GM18870 (cell line): Measurements from ENCODE around the gene EOLA1.
"Not testable (repeated sequence)": the region's sequence is repeated elsewhere in the genome, so short reads cannot be mapped to it uniquely, and the experiment has no call there.

Source experiments
- ATAC-seq: cut with Tn5 transposase; IDR thresholded peaks from one replicate; pipeline ENCODE4 v1.9.1; 2021; ENCODE audit warnings: moderate library complexity; ENCODE audit not compliant: unreplicated experiment

The EOLA1 gene

DNA sequence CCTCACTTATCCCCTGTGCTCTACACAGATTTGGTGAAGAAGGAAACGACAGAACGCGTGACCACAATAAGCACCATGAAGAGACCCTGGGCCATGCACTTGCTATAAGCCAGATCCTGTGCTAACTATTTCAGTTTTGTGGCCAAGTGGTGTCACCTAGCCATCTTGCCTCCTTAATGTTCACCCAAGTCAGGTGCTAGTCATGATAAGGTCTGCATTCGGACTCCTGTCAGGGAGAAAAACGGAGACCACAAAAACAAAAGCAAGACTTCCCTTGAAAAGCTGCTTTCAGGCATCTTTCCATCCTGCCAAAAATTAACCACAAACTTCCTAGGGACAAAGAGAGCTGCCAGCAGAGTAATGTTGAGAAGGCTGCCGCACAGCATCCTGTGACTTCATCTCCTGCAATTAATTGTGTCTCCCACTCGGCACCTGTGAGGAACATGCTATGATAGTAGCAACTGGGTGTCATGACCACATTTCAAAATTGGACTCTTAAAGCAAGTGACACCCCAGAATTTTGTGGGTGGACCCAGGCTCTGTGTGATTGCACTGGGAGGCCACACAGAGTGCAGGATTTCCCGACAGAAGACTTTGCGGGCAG is 26.9 kb upstream of the EOLA1 start:
- no peak for ATAC-seq

DNA sequence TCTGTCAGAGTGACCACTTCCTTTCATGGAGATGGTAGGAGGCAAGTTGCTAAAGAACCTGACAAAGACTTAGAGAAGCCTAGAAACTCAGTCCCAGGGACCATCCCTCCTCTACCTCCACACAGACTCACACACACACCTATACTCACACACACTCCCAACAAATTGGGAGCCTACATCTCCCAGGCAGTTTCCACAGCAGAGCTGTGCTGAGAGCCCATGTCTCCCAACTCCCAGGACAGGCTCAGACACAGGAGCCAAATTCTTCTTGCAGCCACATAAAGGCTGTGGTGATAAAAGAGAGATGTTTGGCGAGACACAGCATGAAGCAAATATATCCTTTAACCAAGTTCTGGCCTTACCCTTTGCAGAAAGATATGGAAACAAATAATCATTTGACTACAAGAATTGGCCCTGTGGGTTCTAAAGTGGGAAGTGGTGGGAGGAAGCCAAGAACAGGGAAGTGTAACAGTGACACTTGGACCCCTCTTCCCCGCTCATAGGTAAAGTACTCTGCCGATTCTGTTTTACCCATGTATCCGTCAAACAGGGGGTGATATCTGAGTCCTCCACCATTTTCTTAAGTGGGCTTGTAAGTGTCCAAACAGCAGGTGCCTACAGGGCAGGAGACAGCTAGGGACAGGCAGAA is 24.7 kb upstream of the EOLA1 start:
- ATAC-seq: no peak

DNA sequence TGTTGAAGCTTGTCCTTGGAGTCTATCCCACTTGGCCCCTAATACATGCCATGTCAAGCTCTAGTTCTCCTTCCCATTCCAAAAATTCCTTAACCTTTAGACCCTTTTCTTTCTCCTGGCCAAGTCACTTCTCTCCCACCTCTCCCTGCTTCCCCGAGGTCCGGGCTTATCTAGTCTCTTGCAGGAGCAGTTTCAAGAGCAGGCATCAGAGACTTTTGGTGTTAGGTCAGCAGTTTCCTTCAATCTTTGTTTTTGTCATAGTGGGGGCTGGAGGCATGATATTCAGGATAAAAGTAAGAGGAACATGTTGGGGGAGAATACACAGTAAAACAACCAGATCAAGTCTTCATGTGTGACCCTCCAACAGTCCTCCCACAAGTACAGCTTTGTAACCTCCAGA is 24.2 kb upstream of the EOLA1 start:
- ATAC-seq: no peak

DNA sequence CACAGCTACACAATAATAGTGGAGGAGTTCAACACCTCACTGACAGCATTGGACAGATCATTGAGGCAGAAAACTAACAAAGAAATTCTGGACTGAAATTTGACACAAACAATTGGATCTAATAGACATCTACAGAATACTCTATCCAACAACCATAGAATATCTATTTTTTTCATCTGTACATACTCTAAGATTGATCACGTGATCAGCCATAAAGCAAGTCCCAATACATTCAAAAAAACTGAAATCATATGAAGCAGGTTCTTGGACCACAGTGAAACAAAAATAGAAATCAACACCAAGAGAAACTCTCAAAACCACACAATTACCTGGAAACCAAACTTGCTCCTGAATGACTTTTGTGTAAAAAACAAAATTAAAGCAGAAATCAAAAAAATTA is 23.5 kb upstream of the EOLA1 start:
- no peak for ATAC-seq

DNA sequence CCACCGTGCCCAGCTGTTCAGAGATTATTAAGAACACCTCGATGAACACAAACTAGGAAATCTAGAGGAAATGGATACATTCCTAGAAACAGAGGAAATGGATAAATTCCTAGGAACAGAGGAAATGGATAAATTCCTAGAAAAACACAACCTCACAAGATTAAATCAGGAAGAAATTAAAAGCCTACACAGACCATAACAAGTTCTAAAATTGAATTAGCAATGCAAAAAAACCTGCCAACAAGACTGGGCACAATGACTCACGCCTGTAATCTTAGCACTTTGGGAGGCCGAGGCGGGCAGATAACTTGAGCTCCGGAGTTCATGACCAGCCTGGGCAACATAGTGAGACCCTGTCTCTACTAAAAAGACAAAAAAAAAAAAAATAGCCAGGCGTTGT is 22.6 kb upstream of the EOLA1 start:
- ATAC-seq: no peak

DNA sequence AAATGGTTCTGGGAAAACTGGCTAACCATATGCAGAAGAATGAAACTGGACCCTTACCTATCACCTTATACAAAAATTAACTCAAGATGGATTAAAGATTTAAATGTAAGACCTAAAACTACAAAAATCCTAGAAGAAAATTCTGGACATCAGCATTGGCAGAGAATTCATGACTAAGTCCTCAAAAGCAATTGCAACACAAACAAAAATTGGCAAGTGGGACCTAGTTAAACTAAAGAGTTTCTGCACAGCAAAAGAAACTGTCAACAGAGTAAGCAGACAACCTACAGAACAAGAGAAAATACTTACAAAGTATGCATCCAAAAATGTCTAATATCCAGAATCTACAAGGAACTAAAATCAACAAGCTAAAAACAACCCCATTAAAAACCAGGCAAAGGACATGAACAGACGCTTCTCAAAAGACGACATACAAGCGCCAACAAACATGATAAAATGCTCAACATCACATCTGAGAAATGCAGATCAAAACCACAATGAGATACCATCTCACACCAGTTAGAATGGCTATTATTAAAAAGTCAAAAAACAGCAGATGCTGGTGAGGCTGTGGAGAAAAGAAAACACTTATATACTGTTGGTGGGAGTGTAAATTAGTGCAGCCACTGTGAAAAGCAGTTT is 20.1 kb upstream of the EOLA1 start:
- ATAC-seq: not testable (repeated sequence)

DNA sequence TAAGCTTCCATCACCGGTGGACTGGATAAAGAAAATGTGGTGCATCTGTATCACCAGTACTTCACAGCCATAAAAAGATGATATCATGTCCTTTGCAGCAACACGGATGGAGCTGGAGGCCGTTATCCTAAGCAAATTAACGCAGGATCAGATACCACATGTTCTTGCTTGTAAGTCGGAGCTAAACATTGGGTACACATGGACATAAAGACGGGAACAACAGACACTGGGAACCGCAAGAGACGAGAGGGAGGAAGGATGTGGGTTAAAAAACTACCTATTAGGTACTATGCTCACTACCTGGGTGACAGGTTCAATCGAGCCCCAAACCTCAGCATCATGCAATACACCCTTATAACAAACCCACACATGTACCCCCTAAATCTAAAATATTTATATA is 19.4 kb upstream of the EOLA1 start:
- no peak for ATAC-seq

DNA sequence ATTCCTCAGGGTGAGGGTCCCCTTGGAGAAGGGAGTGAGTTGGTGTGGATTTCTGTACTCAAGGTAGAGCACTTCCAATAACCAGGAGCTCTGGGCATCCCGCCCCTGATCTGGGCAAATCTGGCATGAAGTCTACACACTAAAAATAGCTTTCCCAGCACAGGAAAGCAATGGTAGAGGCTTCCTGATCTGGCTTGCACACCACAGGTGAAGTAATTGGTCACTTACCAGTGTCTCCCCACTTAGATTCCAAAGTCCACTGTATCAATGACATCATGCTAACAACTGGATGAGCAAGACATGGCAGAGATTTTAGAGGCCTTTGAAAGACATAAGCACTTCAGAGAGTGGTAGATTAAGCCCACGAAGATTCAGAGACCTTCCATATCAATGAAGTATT is 17.9 kb upstream of the EOLA1 start:
- no peak for ATAC-seq

DNA sequence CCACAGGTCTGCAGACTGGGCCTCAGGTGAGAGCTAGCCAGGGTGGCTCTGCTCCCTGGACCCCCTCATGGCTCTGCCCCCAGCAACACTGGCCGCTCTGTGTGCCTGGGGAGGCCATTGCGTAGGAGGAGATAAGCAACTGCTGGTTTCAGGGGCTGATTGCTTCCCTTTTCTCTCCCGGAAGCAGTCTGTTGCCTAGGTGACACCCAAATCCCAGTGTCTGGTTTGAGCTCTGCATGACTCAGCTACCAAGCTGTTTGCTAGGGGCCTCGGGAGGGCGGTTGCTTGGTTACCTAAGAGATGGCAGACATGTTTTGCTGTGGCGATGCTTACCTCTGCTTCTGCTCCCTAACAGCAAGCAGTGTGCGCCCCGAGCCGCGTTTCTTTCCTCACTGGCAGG is 15.4 kb upstream of the EOLA1 start:
- ATAC-seq: peak; percentile 96

DNA sequence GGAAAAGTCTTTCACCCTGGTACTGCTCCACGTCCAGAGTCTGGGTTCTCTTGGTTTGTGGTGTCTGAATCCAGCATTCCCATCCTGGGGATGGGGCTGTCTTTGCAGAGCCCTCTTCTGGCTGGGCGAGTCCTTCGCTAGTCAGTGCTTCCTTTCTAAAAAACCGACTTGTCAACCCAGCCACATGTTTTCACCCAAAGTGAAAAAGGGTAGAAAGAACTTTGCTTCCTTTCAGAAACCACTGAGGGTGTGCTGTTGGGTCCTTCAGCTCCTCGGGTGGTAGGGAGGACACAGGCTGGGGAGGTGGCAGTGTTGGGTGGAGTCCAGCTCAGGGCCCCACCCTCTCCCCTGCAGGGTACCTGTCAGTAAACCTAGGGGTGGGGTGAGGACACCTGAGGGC is 14.9 kb upstream of the EOLA1 start:
- ATAC-seq: peak; percentile 33

DNA sequence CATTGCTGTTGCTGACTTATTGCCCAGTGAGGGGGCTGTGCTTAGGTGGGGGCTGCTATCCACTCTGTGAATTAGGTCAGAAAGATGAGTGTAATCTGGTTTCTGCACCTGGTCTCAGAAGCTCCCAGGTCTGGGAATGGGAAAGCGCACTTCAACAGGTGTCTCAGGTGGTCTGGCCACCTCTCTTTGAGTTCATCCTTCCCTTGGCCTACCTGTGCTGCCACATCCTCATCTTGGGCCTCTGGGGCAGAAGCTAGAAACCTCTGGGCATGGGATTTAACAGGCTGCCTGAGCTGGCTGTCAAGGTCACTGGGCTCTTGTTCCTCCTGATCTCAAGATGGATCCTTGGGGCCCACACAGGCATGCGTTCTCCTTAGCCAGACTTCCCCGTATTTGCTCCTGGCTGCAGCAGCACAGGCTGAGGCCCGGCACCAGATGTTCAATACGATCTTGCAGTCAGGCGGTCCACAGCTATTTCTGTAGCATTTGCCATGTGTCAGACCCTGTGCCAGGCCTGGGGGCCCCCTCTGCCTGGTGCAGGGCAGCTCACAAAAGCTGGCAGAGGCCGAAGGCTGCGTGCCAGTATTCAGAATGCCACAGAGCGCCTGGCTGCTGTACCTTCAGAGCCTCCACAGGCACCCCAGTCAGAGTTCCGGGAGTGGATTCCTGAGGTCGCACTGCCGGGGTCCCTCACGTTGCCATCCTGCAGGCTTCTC is 14.3 kb upstream of the EOLA1 start:
- not testable (repeated sequence) for ATAC-seq

DNA sequence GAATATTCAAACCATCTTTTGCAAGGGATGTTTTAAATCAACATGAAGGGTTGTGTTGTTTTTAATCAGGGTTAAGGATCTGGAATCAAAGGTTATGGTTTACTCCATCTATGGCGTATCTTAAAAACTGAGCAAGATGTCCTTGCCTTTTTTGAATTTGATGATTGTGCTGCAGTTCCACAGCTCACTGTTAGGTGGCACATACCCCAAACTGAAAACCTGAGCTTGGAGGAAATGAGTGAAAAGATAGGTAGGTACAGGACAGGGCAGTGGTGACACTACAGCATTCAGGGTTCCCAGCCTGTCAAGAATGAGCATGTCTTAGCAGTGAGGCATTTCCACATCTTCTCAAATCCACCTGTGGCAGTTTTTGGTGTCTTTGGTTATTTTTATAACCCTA is 13.1 kb upstream of the EOLA1 start:
- ATAC-seq: peak; percentile 30

DNA sequence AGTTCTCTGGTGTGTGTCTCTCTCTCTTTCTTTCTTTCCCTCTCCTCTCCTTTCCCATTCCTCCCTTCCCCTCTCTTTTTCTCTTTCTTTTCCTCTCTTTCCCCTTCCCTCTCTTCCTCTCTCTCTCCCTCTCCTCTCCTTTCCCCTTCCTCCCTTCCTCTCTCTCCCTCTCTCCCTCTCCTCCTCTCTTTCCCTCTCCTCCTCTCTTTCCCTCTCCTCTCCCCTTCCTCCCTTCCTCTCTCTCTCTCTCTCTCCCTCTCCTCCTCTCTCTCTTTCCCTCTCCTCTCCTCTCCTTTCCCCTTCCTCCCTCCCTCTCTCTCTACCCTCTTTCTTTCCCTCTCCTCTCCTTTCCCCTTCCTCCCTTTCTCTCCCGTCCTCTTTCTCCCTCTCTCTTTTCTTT is 12.4 kb upstream of the EOLA1 start:
- ATAC-seq: no peak

DNA sequence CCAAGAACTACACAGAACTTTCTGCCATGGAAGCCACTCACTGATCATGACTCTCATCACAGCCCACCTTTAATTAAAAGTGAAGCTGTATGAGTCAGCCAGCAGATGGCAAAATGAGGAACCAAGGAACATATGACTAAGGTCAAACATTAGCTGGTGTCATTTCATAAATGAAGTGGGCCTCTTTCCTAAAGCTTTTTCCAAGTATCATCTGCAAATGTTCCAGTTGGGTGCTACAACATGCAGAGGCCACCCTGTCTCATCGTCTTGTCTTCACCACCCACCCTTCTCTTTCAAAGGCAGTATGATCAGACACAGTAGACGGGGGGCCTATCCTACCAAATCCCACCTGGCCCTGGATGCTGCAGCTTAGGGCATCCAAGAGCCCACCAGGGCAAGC is 9.2 kb upstream of the EOLA1 start:
- peak; percentile 78 for ATAC-seq

DNA sequence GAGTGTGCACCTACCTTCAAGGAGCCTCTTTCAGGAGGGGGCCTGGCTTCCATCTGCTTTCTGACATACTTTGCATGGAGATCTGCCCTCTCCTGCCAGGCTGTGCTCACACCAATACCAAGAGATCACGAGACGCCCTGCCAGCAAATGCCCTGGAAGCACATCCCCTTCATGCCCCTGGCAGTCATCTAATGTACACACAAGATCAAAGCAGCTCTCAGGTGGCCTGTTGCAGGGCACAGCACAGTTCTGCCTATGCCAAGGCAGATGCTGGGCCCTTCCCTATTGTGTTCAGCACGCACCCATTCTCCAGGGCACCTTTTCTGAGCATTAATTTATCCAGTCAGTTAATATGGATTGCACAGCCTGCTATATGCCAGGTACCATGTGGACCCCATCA is 7.9 kb upstream of the EOLA1 start:
- ATAC-seq: not testable (repeated sequence)

DNA sequence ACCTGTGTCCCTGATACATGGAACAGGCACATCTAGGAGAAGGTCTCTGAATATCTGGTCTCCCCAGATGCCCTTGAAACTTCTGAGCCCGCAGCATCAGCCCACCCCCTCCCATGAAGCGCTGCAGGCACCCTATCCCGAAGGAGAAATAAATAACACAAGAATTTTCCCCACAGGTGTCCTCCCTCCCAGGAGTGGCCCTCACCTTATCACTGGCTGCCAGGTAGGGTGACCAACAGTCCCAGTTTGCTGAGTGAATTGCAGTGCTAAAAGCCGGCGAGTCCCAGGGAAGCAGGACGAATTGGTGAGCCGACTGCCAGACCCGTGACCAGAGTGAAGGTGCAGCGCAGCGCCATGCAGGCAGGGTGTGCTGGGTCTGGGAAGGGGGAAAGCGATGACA is 6.8 kb upstream of the EOLA1 start:
- ATAC-seq: not testable (repeated sequence)

DNA sequence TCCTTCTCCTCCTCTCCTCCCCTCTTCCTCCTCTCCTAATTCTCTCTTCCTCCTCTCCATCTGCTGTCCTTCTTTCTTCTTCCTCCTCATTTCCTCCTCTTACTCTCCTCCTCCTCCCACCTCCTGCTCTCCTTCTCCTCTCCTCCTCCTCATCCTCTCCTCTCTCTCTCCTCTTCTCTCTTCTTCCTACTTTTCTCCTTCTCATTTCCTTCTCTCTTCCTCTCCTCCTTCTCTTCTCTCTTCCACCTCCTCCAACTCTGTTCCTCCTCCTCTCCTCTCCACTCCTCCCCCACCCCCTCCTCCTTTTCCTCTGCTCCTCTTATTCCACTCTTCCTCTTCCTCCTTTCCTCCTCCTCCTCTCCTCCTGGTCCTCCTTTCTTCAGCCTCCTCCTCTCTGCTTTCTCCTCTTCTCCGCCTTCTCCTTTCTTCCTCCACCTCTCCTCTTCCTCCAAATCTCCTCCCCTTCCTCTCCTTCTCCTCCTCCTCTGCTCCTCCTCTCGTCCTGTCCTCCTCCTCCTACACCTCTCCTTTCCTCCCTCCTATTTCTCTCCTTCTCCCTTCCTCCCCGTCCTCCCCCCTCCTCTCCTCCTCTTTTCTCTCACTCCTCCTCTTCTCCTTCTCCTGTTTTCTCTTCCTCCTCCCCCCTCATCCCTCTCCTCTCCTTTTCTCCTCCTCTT is 5.7 kb upstream of the EOLA1 start:
- not testable (repeated sequence) for ATAC-seq

DNA sequence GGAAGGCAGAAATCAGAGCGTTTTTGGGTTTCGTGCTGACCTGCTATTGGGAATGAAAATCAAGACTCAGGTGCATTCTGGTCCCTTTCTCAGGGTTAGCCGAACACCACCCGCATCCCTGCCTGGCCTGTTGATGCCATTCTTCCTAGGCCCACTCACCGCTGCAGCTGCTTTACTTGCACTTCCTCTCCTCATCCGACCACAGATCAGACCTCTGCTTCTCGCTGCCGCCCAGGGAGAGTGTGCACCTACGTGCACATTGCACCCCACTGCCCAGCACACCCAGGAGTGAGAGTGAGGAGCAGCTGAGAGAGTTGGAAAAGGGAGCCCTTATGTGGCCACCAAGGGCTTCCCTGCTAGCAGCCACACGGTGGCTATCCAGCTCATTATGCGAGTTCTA is 3.3 kb upstream of the EOLA1 start:
- ATAC-seq: not testable (repeated sequence)

DNA sequence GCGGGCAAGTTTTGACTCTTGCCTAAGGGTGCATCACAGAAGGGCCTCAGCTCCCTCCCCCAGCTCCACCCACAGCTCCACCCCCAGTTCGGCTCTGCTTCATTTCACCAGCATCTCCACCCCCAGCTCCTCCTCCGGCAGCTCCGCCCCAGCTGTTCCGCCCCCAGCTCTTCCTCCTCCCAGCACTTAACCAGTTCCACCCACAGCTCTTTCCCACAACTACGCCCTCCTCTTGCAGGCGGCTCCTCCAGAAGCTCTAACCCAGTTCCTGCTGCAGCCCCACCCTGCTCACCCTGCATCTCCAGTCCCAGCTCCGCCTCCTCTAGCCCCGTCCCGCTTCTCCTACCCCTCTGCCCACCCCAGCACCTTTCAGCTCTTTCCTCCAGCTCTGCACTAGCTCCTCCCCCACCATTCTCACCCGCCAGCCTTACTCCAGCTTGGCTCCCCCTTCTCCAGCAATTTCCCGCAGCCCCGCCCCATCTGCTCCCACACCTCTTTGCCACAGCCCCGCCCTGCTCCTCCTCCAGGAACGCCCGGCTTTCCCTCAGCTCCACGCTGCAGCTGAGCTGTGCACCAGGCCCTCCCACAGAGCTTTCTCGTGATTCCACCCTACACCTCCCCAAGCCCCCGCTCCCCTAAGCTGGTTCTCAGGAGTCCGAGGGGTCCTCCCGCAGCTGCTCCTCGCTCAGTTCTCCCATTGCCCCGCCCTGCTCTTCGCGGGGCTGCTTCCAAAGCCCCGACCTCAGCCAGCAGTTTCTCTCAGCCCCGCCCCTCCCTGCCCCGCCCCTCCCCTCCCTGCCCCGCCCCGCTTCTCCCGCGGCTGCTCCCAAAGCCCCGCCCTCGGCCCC is 1.3 kb upstream of the EOLA1 start:
- ATAC-seq: peak; percentile 40

DNA sequence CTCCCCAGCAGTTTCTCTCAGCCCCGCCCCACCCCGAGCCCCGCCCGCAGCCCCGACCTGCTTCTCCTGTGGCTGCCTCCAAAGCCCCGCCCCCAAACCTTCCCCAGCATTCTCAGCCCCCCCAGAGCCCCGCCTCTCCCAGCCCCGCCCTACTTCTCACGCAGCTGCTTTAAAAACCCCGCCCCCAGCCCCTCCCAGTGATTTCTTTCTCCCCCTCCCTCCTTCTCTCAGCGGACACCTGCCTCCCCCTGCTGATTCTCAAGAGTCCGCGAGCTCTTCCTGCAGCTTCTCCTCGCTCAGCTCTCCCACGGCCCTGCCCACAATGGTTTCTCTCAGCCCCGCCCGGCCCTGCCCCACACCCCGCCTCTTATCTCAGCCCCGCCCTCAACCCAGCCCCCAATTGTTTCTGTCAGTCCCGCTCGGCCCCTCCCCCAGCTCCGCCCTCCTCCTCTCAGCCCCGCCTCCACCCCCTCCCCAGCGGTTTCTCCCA is 636 bp upstream of the EOLA1 start:
- no peak for ATAC-seq
